HG03575 (cell line): Measurements from ENCODE around the gene UBE2L5.
"Not testable (repeated sequence)": the region's sequence is repeated elsewhere in the genome, so short reads cannot be mapped to it uniquely, and the experiment has no call there.

Experiments used
- ATAC-seq: cut with Tn5 transposase; IDR thresholded peaks from one replicate; pipeline ENCODE4 v1.9.1; 2021; ENCODE audit not compliant: unreplicated experiment, insufficient number of reproducible peaks, low FRiP score; ENCODE audit errors: extremely low read depth

Gene UBE2L5

GRCh38 chr13:30429721-30430694, 7.7 kb downstream of the UBE2L5 start:
- ATAC-seq = peak; percentile 39

GRCh38 chr13:30431269-30431940, 9.1 kb downstream of the UBE2L5 start:
- no peak for ATAC-seq

- no peak for ATAC-seq
Observed at GRCh38 chr13:30435911-30436451, 13.7 kb downstream of the UBE2L5 start.

GRCh38 chr13:30437177-30437576, 14.9 kb downstream of the UBE2L5 start:
- no peak for ATAC-seq

GRCh38 chr13:30438286-30438685, 16.0 kb downstream of the UBE2L5 start:
- no peak for ATAC-seq

GRCh38 chr13:30440910-30441703, 18.8 kb downstream of the UBE2L5 start:
- ATAC-seq = no peak

- no peak for ATAC-seq
Observed at GRCh38 chr13:30442926-30443325, 20.6 kb downstream of the UBE2L5 start.

GRCh38 chr13:30443491-30443890, 21.2 kb downstream of the UBE2L5 start:
- not testable (repeated sequence) for ATAC-seq

GRCh38 chr13:30443957-30444404, 21.7 kb downstream of the UBE2L5 start:
- no peak for ATAC-seq

GRCh38 chr13:30446126-30446500, 23.8 kb downstream of the UBE2L5 start:
- no peak for ATAC-seq

- ATAC-seq = no peak
Observed at GRCh38 chr13:30448441-30448840, 26.1 kb downstream of the UBE2L5 start.

GRCh38 chr13:30450066-30450465, 27.8 kb downstream of the UBE2L5 start:
- ATAC-seq = no peak

- not testable (repeated sequence) for ATAC-seq
Observed at GRCh38 chr13:30451476-30451875, 29.2 kb downstream of the UBE2L5 start.

GRCh38 chr13:30453727-30454126, 31.4 kb downstream of the UBE2L5 start:
- no peak for ATAC-seq

GRCh38 chr13:30454991-30455390, 32.7 kb downstream of the UBE2L5 start:
- no peak for ATAC-seq

- no peak for ATAC-seq
Observed at GRCh38 chr13:30456290-30456689, 34.0 kb downstream of the UBE2L5 start.

- ATAC-seq = no peak
Observed at GRCh38 chr13:30457306-30457891, 35.1 kb downstream of the UBE2L5 start.

- not testable (repeated sequence) for ATAC-seq
Observed at GRCh38 chr13:30461279-30462066, 39.2 kb downstream of the UBE2L5 start.
